RWPE2 (cell line): ENCODE measurements around the gene MCF2L2.
"Not testable (repeated sequence)": the region's sequence is repeated elsewhere in the genome, so short reads cannot be mapped to it uniquely, and the experiment has no call there.

ENCODE experiments used
- ATAC-seq: fragments of 200-7000 bp; cut with Tn5 transposase; 3 replicates; pipeline ENCODE4 v1.9.1; 2021; ENCODE audit warnings: low read depth
- DNase-seq: peaks from one replicate; pipeline ENCODE4 v3.0.0-alpha.2; 2020; ENCODE audit warnings: low spot score
- H3K27ac ChIP-seq: fragments of 450-650 bp; 2 replicates; pipeline ENCODE4 v1.5.1; 2017; ENCODE audit warnings: mild to moderate bottlenecking; ENCODE audit not compliant: poor library complexity, severe bottlenecking
- H3K27me3 ChIP-seq: fragments of 250-450 bp; sonication (Bioruptor Pico); 2 replicates; pipeline ENCODE4 v1.5.1; 2021; ENCODE audit warnings: mild to moderate bottlenecking, moderate library complexity; ENCODE audit not compliant: insufficient read depth, poor library complexity, severe bottlenecking
- H3K36me3 ChIP-seq: fragments of 250-450 bp; sonication (Bioruptor Pico); 2 replicates; pipeline ENCODE4 v1.5.1; 2020; ENCODE audit warnings: low read depth, mild to moderate bottlenecking, moderate library complexity
- H3K4me1 ChIP-seq: fragments of 250-450 bp; sonication (Bioruptor Pico); 2 replicates; pipeline ENCODE4 v1.5.1; 2021; ENCODE audit warnings: mild to moderate bottlenecking, moderate library complexity; ENCODE audit not compliant: insufficient read depth, poor library complexity, severe bottlenecking
- H3K4me3 ChIP-seq: fragments of 250-450 bp; sonication (Bioruptor Pico); 2 replicates; pipeline ENCODE4 v1.5.1; 2021; ENCODE audit warnings: mild to moderate bottlenecking, moderate library complexity; ENCODE audit not compliant: severe bottlenecking
- H3K9me3 ChIP-seq: fragments of 250-450 bp; sonication (Bioruptor Pico); 2 replicates; pipeline ENCODE4 v1.5.1; 2021; ENCODE audit warnings: mild to moderate bottlenecking, moderate library complexity; ENCODE audit not compliant: severe bottlenecking
- CTCF ChIP-seq: fragments of 450-650 bp; IDR thresholded peaks from one replicate; pipeline ENCODE4 v1.5.1; 2017; ENCODE audit warnings: mild to moderate bottlenecking, moderate library complexity; ENCODE audit not compliant: poor library complexity, severe bottlenecking

The MCF2L2 gene

DNA sequence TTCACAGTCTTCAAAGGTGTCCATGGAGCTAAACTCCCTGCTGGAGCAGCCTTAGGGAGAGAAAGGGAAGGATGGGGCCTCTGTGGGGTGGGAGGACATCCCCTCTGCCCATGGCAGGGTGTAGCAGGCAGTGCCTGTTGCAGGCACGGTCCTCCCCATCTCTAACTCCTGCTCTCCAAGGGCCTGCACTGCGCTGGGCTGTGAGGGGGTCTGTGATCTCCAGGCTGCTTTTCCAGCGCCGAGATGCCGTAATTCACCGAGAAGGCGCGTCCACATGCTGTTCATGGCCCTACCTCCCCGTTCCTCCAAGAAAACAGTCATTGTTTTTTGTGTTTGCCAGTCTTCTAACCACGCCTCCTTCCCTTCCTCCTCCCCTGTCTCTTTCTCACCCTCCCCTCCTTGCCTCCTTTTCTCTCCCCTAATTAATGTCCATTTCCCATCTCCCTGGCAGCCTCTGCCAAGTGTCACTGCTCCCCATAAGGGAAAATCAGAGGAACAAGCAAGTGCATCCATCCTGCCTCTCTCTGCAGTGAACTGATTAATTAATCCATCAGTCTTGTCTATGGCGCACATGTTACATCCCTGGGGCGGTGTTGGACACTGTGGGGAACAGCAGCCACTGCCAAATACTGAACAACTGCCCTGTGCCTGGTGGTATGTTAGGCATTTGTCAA lies 248.2 kb downstream of the MCF2L2 start:
- Histone ChIP-seq H3K4me3 (no peak overlapping the region), H3K4me1 (peaks cover 8% of the 10 kb centered on the region), H3K27me3 (no peaks in the 10 kb centered on the region), H3K27ac (no peak overlapping the region), H3K9me3 (no peaks in the 10 kb centered on the region), H3K36me3 (no peaks in the 10 kb centered on the region)
- no peak for ATAC-seq
- no peak for TF ChIP-seq CTCF
- no peak for DNase-seq

DNA sequence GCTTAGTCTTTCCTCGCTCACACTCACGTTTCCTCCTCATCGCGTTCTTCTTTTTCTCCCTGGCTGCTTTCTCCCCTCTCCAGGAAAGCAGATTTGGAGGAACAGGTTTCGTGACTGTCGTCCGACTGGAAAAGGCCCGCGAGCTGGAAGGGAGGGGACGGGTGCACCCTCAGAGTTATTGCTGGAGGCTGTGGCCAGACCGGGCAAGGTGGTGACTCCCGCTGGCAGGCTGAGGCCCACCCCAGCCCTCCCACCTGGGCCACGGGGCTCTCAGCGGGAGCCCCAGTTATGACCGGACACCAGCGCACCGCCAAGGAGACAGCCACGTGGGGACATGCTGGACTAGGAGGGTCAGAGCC lies 248.9 kb downstream of the MCF2L2 start:
- not testable (repeated sequence) for H3K27ac ChIP-seq, H3K9me3 ChIP-seq, H3K27me3 ChIP-seq, DNase-seq, ATAC-seq, H3K36me3 ChIP-seq, H3K4me1 ChIP-seq
- peak; percentile 18 for TF ChIP-seq CTCF
- peak overlapping the region; percentile 34 for H3K4me3 ChIP-seq

- Histone ChIP-seq H3K4me1 (peaks cover 4% of the 10 kb centered on the region), H3K4me3 (peak overlapping the region; percentile 34), H3K27ac (no peak overlapping the region), H3K36me3 (no peaks in the 10 kb centered on the region), H3K9me3 (no peaks in the 10 kb centered on the region), H3K27me3 (no peaks in the 10 kb centered on the region)
- TF ChIP-seq CTCF, result peak; percentile 65
- ATAC-seq (peak; percentile 81), DNase-seq (no peak)
These were observed 249.4 kb downstream of the MCF2L2 start for GRCh38 chr3:183178833-183179549.

- H3K4me3 ChIP-seq, result peak overlapping the region; percentile 34
- no peak for TF ChIP-seq CTCF
- H3K27ac ChIP-seq, result no peak overlapping the region
- no peaks in the 10 kb centered on the region for H3K36me3 ChIP-seq
- ATAC-seq (no peak), DNase-seq (no peak)
- no peaks in the 10 kb centered on the region for H3K27me3 ChIP-seq
- H3K4me1 ChIP-seq, result peaks cover 4% of the 10 kb centered on the region
- H3K9me3 ChIP-seq, result no peaks in the 10 kb centered on the region
These were observed 249.9 kb downstream of the MCF2L2 start for GRCh38 chr3:183178512-183178832.

DNA sequence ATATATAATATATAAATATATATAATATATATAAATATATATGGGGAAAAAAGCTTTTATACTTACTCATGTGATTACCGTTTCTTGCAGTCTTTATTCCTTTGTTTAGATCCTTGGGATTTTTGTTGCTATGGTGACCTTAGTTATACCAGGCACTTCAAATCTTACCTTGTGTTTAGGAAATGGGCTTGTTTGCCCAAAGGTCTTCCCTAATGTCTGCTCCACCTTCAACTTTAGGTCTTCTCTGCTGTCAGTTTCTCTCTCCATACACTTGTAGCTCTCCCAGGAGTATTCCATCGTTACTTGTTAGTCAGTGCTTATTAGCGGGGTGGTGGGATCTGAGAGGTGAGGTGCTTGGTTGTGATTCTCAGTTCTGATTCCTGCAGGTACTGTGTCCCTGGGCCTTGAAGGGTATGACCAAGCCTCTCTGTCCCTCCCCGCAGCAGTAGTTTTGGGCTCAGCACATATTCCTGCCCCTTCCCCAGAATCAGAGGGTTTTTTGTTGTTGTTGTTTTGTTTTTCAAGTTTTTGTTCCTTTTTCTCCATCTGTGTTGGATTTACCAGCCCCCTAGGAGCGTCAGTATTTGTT lies 256.3 kb downstream of the MCF2L2 start:
- Histone ChIP-seq H3K4me3 (no peak overlapping the region), H3K9me3 (no peaks in the 10 kb centered on the region), H3K4me1 (no peaks in the 10 kb centered on the region), H3K27ac (no peak overlapping the region), H3K27me3 (no peaks in the 10 kb centered on the region), H3K36me3 (no peaks in the 10 kb centered on the region)
- TF ChIP-seq CTCF, result no peak
- DNase-seq (no peak), ATAC-seq (no peak)

DNA sequence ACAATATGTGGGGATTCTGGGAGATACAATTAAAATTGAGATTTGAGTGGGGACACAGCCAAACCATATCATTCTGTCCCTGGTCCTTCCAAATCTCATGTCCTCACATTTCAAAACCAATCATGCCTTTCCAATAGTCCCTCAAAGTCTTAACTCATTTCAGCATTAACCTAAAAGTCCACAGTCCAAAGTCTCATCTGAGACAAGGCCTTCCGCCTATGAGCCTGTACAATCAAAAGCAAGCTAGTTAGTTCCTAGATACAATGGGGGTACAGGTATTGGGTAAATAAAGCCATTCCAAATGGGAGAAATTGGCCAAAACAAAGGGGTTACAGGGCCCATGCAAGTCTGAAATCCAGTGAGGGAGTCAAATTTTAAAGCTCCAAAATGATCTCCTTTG lies 260.4 kb downstream of the MCF2L2 start:
- H3K27ac ChIP-seq, H3K36me3 ChIP-seq, ATAC-seq, H3K4me1 ChIP-seq, H3K4me3 ChIP-seq, DNase-seq, H3K9me3 ChIP-seq, H3K27me3 ChIP-seq: not testable (repeated sequence)
